GM18861 (cell line): ENCODE measurements around the gene PRDM1.
A peak's percentile ranks its signal among the peaks of the same experiment; 100 is the strongest.

ENCODE experiments used
- ATAC-seq: cut with Tn5 transposase; IDR thresholded peaks from one replicate; pipeline ENCODE4 v1.9.1; 2021; ENCODE audit not compliant: unreplicated experiment

The PRDM1 gene

DNA sequence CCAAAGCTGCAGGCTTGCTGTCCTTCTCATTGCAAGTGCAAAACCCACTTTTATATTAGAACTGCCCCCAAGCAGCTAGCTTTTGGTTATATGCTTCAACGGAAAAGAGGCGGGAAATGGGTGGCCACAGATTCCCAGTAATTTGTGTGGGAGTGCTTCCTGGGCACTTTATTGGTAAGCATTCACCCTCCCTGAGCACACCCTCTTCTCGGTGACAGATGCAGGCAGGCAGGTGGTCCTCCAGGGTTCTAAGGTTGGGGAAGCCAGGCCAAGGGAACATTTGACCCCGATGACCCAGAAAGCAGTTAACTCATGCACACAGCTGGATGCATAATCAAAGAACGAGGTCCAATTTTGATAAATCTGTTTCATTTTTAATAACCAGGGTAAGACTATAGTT is 29.1 kb downstream of the PRDM1 start:
- ATAC-seq, result no peak

DNA sequence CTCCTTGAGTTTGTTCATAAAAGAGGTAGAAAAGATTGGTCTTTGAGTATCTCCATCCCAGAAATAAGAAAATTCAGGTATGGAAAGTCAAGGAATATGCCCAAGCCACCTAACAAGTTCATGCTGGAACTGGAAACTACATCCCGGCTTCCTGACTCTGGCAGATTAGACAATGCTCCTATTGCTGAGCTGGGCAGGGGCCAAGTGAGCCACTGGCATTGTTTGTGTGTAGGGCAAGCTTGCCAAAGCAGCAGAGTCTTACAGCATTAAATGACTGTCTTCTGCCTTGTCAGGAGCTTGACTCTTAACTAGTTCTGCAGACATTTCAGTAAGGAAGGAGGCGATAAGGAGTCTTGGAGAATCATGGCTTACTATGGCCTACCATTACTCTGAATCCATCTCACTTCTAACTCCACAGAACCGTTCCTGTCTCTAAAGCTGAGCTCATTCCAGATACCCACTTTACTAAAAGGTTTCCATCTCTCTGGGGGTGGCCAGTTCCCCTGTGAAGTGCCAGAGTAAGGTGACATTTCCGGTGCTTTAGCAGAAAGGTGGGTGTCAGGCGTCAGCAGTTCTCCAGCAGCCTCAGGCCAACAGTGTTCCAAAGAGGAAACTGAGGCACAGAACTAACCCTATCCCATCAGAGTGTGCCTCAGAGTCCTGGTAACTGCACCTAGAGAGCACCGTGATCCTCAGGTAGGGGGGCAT is 30.1 kb downstream of the PRDM1 start:
- no peak for ATAC-seq

DNA sequence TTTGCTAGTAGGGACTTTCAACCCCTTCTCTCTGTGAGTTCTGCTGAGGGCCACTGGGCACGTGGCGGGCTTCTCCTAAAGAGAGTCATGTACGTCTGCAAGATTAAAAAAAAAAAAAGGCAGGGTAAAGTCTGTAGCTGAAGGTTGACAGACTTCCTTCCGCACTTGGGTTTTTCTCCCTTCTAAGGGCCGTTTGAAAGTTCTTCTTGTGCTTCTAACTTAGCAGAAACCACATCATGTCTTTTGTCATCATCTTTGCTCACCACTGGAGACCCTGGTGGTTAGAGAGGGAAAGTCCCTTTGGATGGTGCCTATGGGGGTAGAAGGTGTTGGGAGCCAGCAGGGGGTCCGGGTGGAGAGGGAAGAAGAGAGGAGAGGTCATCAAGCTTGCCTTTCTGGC is 31.4 kb downstream of the PRDM1 start:
- peak; percentile 59 for ATAC-seq

DNA sequence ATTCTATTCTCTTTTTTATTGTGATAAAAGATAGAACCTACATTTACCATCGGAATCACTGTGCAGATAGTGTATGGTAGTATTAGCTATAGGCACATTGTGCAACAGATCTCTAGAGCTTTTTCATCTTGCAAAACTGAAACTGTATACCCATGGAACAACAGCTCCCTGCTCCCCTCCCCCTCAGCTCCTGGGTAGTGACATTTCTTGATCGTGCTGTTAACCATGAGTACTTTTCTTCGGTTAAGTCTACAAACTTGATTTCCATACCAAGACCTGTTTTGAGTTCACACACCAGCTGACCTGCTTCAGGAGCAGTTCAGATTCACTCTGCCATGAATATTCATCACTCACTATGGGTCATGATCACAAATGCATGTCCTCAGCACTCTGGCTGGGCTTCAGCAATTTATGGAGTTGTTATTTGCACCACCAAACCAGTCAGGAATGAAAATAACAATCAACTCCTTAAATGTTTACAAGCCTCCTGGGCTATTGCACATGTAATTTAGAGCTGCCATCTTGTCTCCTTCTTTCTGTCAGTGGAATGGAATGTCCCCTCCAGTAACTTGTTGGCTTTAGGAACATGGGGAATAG is 32.8 kb downstream of the PRDM1 start:
- ATAC-seq, result no peak

- ATAC-seq, result no peak
Observed at GRCh38 chr6:106119546-106119945, 33.4 kb downstream of the PRDM1 start.

DNA sequence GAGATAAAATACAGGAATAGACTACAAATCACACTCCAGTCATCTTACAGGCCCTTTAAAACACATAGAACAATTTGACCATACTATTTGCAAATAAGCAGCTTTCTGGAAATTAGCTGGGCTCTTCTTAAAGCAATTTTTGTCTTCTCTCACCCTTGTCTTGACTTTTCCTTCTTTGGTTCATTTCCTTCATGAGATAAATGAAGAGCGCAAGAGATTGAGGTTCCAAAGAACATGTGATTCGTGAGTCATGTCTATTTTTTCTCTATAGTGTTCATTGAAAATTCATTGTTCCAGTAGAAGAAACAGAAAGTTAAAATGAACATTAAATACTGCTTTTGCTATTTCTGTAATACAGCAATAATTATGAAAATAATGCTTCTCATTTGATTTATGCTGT is 33.9 kb downstream of the PRDM1 start:
- ATAC-seq, result no peak

GRCh38 chr6:106120406-106120805 is 34.3 kb downstream of the PRDM1 start:
- ATAC-seq, result no peak

DNA sequence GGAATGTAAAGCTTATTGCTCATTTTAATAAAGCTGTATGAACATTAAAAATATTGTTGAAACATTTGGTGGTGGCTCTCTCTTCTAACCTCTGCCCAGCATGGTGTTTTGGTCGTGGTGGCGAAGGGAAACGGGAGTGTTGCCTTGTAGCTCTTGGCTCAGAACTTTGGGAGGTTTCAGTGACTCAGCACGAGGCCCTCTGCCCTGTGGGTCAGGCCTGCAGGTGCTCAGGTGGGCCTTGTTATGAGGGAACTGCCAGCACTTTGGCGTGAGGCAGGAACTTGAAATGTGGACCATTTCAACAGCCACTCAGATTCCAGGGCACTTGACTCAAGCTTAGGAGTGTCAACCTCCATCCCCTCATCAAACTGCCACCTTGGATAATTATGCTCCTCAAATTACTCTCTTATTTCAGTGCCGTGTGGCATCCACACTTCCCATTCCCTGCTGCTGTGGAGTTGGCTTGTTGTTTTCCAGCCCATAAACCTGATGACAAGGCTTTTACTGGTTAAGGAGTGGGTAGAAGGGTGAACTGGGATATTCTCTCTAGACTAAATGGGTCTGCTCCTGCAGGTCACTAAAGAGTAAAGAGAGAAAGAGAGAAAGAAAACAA is 36.3 kb downstream of the PRDM1 start:
- no peak for ATAC-seq

GRCh38 chr6:106122938-106123656 is 37.0 kb downstream of the PRDM1 start:
- ATAC-seq, result no peak

- ATAC-seq, result no peak
Observed at GRCh38 chr6:106124015-106124414, 37.9 kb downstream of the PRDM1 start.

GRCh38 chr6:106124437-106125430 is 38.6 kb downstream of the PRDM1 start:
- no peak for ATAC-seq

- ATAC-seq, result no peak
Observed at GRCh38 chr6:106125925-106126435, 39.8 kb downstream of the PRDM1 start.

DNA sequence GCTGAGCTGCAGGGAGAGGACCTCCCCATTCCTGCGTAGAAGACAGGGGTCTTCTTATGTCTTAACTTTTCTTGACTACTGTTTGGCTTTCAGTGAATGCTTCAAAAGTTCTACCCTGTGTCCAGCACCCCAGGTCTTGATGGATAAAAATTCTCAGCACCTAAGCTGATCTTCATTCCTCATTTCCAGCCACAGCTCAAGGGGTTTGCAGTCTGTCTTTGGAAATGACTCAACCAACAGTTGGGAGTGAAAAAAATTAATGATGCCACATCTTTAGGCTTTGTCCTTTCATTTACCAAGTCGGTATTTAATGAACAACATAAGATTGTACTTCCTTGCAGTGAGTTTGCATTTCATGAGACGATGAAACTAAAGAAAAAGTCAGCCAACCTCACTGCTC is 40.3 kb downstream of the PRDM1 start:
- no peak for ATAC-seq

DNA sequence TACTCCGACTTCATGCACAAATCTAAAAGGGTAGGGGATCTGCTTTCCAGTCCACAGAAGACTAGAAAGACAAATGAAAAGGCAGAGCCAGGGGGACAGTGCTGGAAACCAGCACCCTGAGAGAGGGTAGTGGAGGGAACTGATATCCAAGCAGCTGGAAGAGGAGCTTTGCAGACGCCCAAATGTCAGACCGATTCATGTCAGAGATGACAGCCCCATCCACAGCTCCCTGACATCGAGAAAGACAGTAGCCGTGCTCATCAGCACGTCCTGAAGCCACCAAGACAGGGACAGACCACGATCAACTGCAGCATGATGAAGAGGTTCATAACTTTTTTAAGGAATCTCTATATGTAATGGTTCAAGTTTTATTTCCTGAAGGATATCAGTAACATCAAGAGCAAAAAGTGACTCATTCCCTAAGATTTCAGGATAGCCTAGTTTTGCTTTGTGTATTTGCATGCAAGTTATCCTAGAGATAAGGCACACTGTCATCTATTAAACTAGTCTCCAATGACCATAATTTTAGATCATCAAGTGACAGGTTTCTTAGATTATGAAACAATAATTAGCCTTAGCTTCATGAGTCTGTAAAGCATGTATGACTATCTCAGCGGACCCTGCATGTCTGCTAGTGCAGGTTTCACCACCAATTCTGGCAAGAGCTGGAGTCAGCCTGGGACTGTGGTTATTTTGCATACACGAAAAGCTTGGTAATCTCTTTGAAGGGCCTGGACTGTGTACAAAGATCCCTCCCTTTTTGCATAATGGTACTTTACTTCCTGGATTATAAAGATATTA is 43.0 kb downstream of the PRDM1 start:
- ATAC-seq, result no peak

GRCh38 chr6:106132153-106132698 is 46.1 kb downstream of the PRDM1 start:
- ATAC-seq, result no peak

GRCh38 chr6:106133040-106133439 is 46.9 kb downstream of the PRDM1 start:
- no peak for ATAC-seq

DNA sequence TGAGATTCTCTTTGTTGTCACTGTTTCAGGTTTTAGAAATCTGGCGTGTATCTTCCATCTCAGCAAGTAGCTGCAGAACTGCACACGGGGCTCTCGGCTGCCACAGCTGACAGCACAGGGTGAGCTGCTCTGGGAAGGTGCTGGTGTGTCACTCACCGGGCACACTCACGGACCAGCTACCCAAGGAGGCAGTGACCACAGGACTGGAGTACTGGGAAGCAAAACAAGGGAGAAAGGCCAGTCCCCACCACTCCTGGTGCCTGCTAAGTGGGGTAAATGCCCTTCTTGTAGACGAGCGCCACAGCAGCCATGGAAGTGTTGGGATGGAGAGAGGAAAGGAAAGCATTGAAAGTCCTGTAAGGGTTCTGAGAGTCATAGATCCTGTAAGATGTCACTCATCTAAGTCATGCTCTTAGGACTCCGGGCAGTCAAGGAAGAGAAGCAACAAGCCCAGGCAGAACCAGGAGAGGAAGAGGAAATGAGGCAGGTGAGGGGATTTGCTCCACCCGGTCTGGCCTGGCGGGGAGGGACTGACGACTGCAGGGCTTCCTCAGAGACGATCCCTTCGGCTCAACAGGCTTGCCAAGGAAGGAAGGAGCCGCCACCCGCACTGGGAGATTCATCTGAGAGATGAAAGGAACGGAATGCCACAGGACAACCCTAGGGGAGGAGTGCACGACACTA is 48.1 kb downstream of the PRDM1 start:
- no peak for ATAC-seq

GRCh38 chr6:106134906-106135634 is 48.9 kb downstream of the PRDM1 start:
- no peak for ATAC-seq
